GM12878 (cell line): ENCODE measurements around the gene RERE. TPM values are rescaled to one million over a fixed set of nuclear protein-coding genes. Genes with fewer than 3 reads are reported as not detected.

Source experiments
- ATAC-seq: fragments of 200-7000 bp; cut with Tn5 transposase; 3 replicates; pipeline ENCODE4 v1.9.1; 2020; ENCODE audit warnings: mild to moderate bottlenecking, moderate library complexity
- BruUV-seq: library from RNA; stranded (reverse); fragments of 400-500 nt; replicated peaks from 2 replicates; lab custom pipeline; 2021; lab: Mats Ljungman, UMichigan
- CTCF ChIA-PET: fragments of 300-600 bp; sonication (Branson Sonifier 250); formaldehyde crosslinking; extraction: SDS; loops from one replicate; lab custom pipeline; 2021; ENCODE audit warnings: inconsistent platforms; lab: Yijun Ruan, JAX
- POLR2A ChIA-PET: fragments of 350-600 bp; formaldehyde crosslinking; extraction: SDS; loops from one replicate; lab custom pipeline; 2021; ENCODE audit warnings: inconsistent platforms; lab: Charles Lee
- RAD21 ChIA-PET: fragments of 300-600 bp; sonication (Branson Sonifier 250); formaldehyde crosslinking; loops from one replicate; lab custom pipeline; 2023; ENCODE audit warnings: antibody characterized with exemption; ENCODE audit not compliant: unreplicated experiment; lab: Charles Lee
- SMC1A ChIA-PET: fragments of 300-600 bp; sonication (Branson Sonifier 250); formaldehyde crosslinking; loops from one replicate; lab custom pipeline; 2023; ENCODE audit not compliant: unreplicated experiment, uncharacterized antibody; lab: Charles Lee
- DNase-seq: peaks from one replicate; pipeline ENCODE4 v3.0.0-alpha.2; 2011; ENCODE audit warnings: low read depth, low spot score
- FAIRE-seq: peaks from 3 replicates; lab custom pipeline; 2011; peaks lifted over from hg19 to GRCh38; lab: Jason Lieb, UNC
- H2AFZ ChIP-seq: 2 replicates; pipeline ENCODE4 v1.6.0; 2011; ENCODE audit warnings: low read depth, low read length, control low read depth; ENCODE audit not compliant: control insufficient read depth
- H3K27ac ChIP-seq: 2 replicates; pipeline ENCODE4 v1.5.1; 2011; ENCODE audit warnings: control low read depth; ENCODE audit not compliant: control insufficient read depth, insufficient read depth
- H3K27me3 ChIP-seq, 2 experiments: replicated peaks in 1 of 2; 2 replicates each; pipeline versions ENCODE4 v1.6.0 to v1.6.1; 2011; ENCODE audit warnings: low read length in 1 of 2; ENCODE audit not compliant: control insufficient read depth in 2 of 2, insufficient read depth in 2 of 2
- H3K36me3 ChIP-seq, 2 experiments: 2 replicates each; pipeline ENCODE4 v1.5.1; 2011; ENCODE audit warnings: low read length in 1 of 2; ENCODE audit not compliant: control insufficient read depth in 2 of 2, insufficient read depth in 2 of 2
- H3K4me1 ChIP-seq: 2 replicates; pipeline ENCODE4 v1.6.1; 2011; ENCODE audit warnings: mild to moderate bottlenecking, low read length, moderate library complexity, mixed read lengths; ENCODE audit not compliant: control insufficient read depth, insufficient read depth
- H3K4me2 ChIP-seq: 2 replicates; pipeline ENCODE4 v1.6.0; 2011; ENCODE audit warnings: control low read depth; ENCODE audit not compliant: control insufficient read depth, insufficient read depth
- H3K4me3 ChIP-seq: fragments of 200-600 bp; sonication (generic); 2 replicates; pipeline ENCODE4 v1.5.1; 2016
- H3K79me2 ChIP-seq: 2 replicates; pipeline ENCODE4 v1.6.0; 2011; ENCODE audit warnings: low read length; ENCODE audit not compliant: control insufficient read depth, insufficient read depth
- H3K9ac ChIP-seq: 2 replicates; pipeline ENCODE4 v1.8.0; 2011; ENCODE audit warnings: low read length, control low read depth, mixed read lengths; ENCODE audit not compliant: control insufficient read depth, insufficient read depth
- H3K9me3 ChIP-seq: replicated peaks from 3 replicates; pipeline ENCODE4 v1.5.1; 2011; ENCODE audit warnings: mild to moderate bottlenecking, low read length; ENCODE audit not compliant: control insufficient read depth, insufficient read depth
- H4K20me1 ChIP-seq: 2 replicates; pipeline ENCODE4 v1.6.0; 2011; ENCODE audit not compliant: control insufficient read depth, insufficient read depth
- TCF12 ChIP-seq: IDR thresholded peaks from 2 replicates; pipeline ENCODE4 v1.6.1; 2011; ENCODE audit warnings: low read depth, mild to moderate bottlenecking, low read length
- ZNF687 ChIP-seq: fragments of 450-650 bp; IDR thresholded peaks from 2 replicates; pipeline ENCODE4 v1.6.1; 2017; ENCODE audit warnings: mild to moderate bottlenecking, moderate library complexity
- WGBS: methylation state at CpG from one replicate; pipeline ENCODE4 v1.1.6; 2016; ENCODE audit warnings: low lambda C conversion rate; ENCODE audit not compliant: insufficient replicate concordance, insufficient coverage; ENCODE audit errors: missing lambda C conversion rate; 5-methylcytosine and 5-hydroxymethylcytosine counted together
- in situ Hi-C: fragments of 300-500 bp; cut with MboI; formaldehyde crosslinking; loops from 9 replicates; pipeline ENCODE4 v1.14.3; 2018; ENCODE audit warnings: mixed read lengths
- intact Hi-C: fragments of 100-400 bp; cut with micrococcal nuclease; formaldehyde crosslinking; loops from one replicate; pipeline ENCODE4 v1.14.2; 2022; ENCODE audit not compliant: unreplicated experiment
- polyA plus RNA-seq, 11 experiments: library from polyadenylated mRNA; depleted of rRNA in 4 of 11; unstranded in 6 of 11; stranded (reverse) in 5 of 11; fragments of >200 nt; fragmentation: Nextera tagmentation in 4 of 11; fragmentation: Illumina TruSeq in 1 of 11; extraction: Ambion mirVana in 4 of 11; extraction: Trizol in 1 of 11; gene quantifications; 1 replicate in 1 of 11; 2 replicates in 10 of 11; pipeline versions ENCODE4 v1.2.1 to v1.2.3, GENCODE V29; 2011 to 2016; ENCODE audit warnings: inconsistent platforms in 2 of 11, missing spikeins in 2 of 11, low read depth in 1 of 11
- total RNA-seq, 4 experiments: library from RNA; depleted of rRNA in 3 of 4; stranded (reverse); fragments of >200 nt in 3 of 4; fragmentation: Illumina TruSeq in 1 of 4; extraction: Trizol in 1 of 4; gene quantifications; 2 replicates each; pipeline versions ENCODE4 v1.2.1 to v1.2.3, GENCODE V29; 2013 to 2021

The RERE gene
- total and polyA plus RNA-seq, 10 of the 15 experiments (the other 5 are each of a cell fraction or from before 2014, with no cell fraction given): 5.2 to 60.5 (median 20.2) TPM

GRCh38 chr1:8745749-8746390 lies 71.6 kb downstream of the RERE start:
- FAIRE-seq (no peak), DNase-seq (no peak), ATAC-seq (no peak)
- no peaks in the 10 kb centered on the region for H3K27me3 ChIP-seq
- H3K27ac ChIP-seq: no peak overlapping the region
- H3K9me3 ChIP-seq: no peaks in the 10 kb centered on the region; the same call in 1 of the 3 replicates
- no peaks in the 10 kb centered on the region for H4K20me1 ChIP-seq
- H3K4me1 ChIP-seq: peaks cover 11% of the 10 kb centered on the region
- no peak overlapping the region for H3K9ac ChIP-seq
- POLR2A ChIA-PET: no interaction called here
- no peaks in the 10 kb centered on the region; a peak in 1 of 4 replicates for H3K36me3 ChIP-seq
- RAD21 ChIA-PET: interaction anchor here (0.6 kb wide), 1 partner anchor 60 kb away, joined by 4 read pairs; no protein-coding TSS in a partner anchor
- no peaks in the 10 kb centered on the region; the same call in none of the 2 replicates for H3K79me2 ChIP-seq
- 91% methylated on average over 6 of the region's 6 CpGs for WGBS
- no TSS peak for BruUV-seq
- CTCF ChIA-PET: no interaction called here
- H3K4me2 ChIP-seq: no peak overlapping the region
- H3K4me3 ChIP-seq: no peak overlapping the region
- H2AFZ ChIP-seq: no peak overlapping the region
- TF ChIP-seq TCF12 (no peak), ZNF687 (no peak)
- in situ Hi-C loops (no loop called here), intact Hi-C loops (no loop called here)
- SMC1A ChIA-PET: no interaction called here
